HG03565 (cell line): ENCODE data around the gene C10orf120.

Experiments used
- ATAC-seq: cut with Tn5 transposase; IDR thresholded peaks from one replicate; pipeline ENCODE4 v1.9.1; 2021; ENCODE audit warnings: mild to moderate bottlenecking, moderate library complexity; ENCODE audit not compliant: unreplicated experiment

Gene C10orf120

GRCh38 chr10:122699796-122700455, at the start of gene C10orf120:
C10orf120 (minus strand) TSS chr10:122699846; CDS start chr10:122699790, 56 bp downstream.
- ATAC-seq = no peak

GRCh38 chr10:122748496-122748895, 48.9 kb upstream of the C10orf120 start:
- ATAC-seq = no peak

- no peak for ATAC-seq
These were observed 46.8 kb upstream of the C10orf120 start for GRCh38 chr10:122746408-122746807.

- ATAC-seq = no peak
These were observed 44.6 kb upstream of the C10orf120 start for GRCh38 chr10:122744257-122744656.

- no peak for ATAC-seq
These were observed 41.0 kb upstream of the C10orf120 start for GRCh38 chr10:122740640-122741039.

- ATAC-seq = no peak
These were observed 38.4 kb upstream of the C10orf120 start for GRCh38 chr10:122738031-122738430.

GRCh38 chr10:122733931-122734665, 34.5 kb upstream of the C10orf120 start:
- ATAC-seq = no peak

GRCh38 chr10:122733443-122733842, 33.8 kb upstream of the C10orf120 start:
- no peak for ATAC-seq

GRCh38 chr10:122730238-122730637, 30.6 kb upstream of the C10orf120 start:
- ATAC-seq = no peak

GRCh38 chr10:122729126-122729525, 29.5 kb upstream of the C10orf120 start:
- ATAC-seq = no peak

GRCh38 chr10:122727426-122727825, 27.8 kb upstream of the C10orf120 start:
- no peak for ATAC-seq

GRCh38 chr10:122725768-122726167, 26.1 kb upstream of the C10orf120 start:
- ATAC-seq = no peak

- ATAC-seq = no peak
These were observed 25.4 kb upstream of the C10orf120 start for GRCh38 chr10:122725006-122725405.

GRCh38 chr10:122721111-122721510, 21.5 kb upstream of the C10orf120 start:
- no peak for ATAC-seq

GRCh38 chr10:122716025-122716424, 16.4 kb upstream of the C10orf120 start:
- no peak for ATAC-seq

- no peak for ATAC-seq
These were observed 15.9 kb upstream of the C10orf120 start for GRCh38 chr10:122715576-122715975.

GRCh38 chr10:122713091-122713885, 13.6 kb upstream of the C10orf120 start:
- ATAC-seq = no peak

GRCh38 chr10:122710576-122710975, 10.9 kb upstream of the C10orf120 start:
- ATAC-seq = no peak

- ATAC-seq = no peak
These were observed 10.3 kb upstream of the C10orf120 start for GRCh38 chr10:122709971-122710370.

GRCh38 chr10:122707535-122707934, 7.9 kb upstream of the C10orf120 start:
- no peak for ATAC-seq

- no peak for ATAC-seq
These were observed 7.3 kb upstream of the C10orf120 start for GRCh38 chr10:122706947-122707346.

- ATAC-seq = no peak
These were observed 6.8 kb upstream of the C10orf120 start for GRCh38 chr10:122706467-122706866.
